NOMO-1 treated with DMSO at 0.1 percent for 48 hours (cell line): ENCODE measurements around the gene GPR137.
A peak's percentile ranks its signal among the peaks of the same experiment; 100 is the strongest.

Experiments used
- DNase-seq: peaks from one replicate; lab custom pipeline; 2025; ENCODE audit not compliant: unreplicated experiment; lab: John Stamatoyannopoulos, UW

GPR137 gene

GRCh38 chr11:64249038-64249437 lies 36.6 kb upstream of the GPR137 start:
- no peak for DNase-seq

GRCh38 chr11:64249563-64250414 lies 35.9 kb upstream of the GPR137 start:
- DNase-seq: no peak

DNA sequence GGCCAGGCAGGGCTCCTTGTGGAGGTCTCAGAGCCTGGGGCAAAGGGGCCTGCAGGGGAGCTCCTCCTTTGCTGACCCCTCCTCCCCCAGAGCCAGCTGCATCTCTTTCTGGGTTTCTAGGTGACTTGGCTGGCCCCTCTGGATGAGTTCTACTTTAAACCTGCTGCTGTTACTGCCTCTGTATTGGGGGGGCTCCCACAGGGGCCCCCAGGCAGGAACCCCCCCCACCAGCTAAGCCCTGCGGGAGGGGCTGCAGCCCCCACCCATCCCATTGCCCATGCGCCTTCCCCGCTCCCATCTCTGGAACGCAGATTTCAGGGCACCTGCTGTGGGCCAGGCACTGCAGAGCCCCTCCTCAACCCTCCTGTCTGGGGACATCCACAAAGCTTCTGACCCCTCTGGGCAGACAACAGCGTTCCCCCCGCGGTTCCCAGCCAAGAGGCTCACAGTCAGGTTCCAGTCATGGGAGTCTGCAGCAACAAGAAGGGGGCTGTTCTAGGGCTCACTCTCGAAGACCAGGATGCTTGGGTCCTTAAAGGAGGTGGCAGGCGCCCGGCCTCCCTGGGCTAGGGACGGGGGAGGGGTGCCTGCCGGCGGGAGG lies 35.1 kb upstream of the GPR137 start:
- DNase-seq: no peak

DNA sequence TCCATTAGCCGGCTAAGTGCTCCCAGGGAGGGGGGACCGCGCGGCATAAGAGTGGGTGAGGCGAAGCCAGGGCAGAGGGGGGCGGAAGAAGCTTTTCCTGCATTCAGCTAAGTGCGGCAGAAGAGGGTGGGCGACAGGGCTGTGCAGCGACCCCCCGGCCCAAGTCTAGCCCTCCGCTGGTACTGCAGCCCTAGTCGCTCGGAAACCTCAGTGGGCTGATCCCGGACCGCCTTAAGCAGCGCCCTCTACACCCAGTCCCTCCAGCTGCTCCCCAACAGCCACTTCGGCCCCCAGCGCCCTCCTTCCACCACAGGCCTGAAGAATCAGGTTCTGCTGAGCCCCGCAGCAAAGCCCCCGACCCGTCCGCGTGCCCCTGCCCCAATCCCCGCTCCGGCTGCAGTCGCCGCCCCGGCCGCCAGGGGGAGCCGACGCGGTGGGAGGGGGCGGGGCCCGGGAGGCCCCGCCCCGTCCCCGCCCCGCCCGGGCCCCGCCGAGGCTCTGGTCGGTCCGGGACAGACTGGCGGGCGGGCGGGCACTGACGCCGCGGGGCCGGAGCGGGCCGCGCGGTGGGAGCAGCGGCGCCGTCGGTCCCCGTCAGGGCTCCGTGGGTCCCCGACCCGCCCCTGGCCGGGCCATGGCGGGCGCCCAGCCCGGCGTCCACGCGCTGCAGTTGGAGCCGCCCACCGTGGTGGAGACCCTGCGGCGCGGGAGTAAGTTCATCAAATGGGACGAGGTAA lies 34.5 kb upstream of the GPR137 start, which contains the start of gene PLCB3:
PLCB3 (plus strand) TSS at position 515 of the 737 bp plus-strand sequence; CDS start at position 635, 120 bp downstream.
- peak; percentile 18 for DNase-seq

DNA sequence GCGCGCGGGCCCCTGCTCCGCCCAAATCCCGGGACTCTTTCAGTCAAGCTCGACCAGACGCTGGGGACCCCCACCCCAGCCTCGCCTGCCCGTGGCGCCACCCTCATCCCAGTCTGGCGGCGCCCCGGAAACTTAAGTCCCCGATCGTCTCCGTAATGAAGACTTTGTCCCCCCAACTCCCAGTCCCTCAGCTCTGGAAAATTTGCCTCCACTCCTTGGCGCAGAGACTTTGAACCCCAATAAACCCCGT lies 34.0 kb upstream of the GPR137 start:
- DNase-seq: no peak

- no peak for DNase-seq
Observed at GRCh38 chr11:64252003-64252872, 33.4 kb upstream of the GPR137 start.

DNA sequence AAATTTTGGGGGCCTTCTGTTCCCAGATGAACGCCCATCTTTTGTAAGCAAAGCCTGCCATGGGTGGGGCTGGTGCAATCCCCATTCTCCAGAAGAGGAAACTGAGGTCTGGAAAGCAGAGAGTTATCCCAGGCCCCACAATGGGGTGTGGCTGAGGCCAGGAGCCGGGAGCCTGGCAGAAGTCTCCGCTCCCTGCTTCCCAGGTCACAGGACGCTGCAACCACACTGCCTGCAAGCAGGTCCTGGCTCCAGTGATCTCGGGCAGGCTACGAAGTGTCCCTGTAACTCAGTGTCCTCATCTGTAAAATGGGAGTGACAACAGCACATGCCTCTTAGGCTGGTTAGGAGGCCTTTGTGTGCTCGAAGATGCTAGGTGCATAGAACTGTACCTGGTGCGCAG lies 32.6 kb upstream of the GPR137 start:
- DNase-seq: no peak

- DNase-seq: no peak
Observed at GRCh38 chr11:64253481-64253880, 32.2 kb upstream of the GPR137 start.

DNA sequence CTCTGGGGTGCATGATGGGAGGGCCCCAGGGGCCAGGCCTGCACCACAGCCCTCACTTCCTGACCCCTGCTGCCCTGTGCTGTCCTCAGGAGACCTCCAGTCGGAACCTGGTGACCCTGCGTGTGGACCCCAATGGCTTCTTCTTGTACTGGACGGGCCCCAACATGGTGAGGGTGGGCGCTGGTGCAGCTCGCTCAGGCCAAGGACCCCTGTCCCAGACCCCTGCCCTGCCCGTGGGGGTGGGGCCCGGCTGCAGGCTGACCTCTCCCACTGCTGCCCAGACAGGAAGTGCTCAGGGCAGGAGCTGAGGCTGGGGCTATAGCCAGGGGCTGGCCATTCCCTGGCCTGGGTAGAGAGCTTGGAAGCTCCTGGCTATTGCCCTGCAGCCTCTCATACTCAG lies 31.3 kb upstream of the GPR137 start:
- DNase-seq: no peak

DNA sequence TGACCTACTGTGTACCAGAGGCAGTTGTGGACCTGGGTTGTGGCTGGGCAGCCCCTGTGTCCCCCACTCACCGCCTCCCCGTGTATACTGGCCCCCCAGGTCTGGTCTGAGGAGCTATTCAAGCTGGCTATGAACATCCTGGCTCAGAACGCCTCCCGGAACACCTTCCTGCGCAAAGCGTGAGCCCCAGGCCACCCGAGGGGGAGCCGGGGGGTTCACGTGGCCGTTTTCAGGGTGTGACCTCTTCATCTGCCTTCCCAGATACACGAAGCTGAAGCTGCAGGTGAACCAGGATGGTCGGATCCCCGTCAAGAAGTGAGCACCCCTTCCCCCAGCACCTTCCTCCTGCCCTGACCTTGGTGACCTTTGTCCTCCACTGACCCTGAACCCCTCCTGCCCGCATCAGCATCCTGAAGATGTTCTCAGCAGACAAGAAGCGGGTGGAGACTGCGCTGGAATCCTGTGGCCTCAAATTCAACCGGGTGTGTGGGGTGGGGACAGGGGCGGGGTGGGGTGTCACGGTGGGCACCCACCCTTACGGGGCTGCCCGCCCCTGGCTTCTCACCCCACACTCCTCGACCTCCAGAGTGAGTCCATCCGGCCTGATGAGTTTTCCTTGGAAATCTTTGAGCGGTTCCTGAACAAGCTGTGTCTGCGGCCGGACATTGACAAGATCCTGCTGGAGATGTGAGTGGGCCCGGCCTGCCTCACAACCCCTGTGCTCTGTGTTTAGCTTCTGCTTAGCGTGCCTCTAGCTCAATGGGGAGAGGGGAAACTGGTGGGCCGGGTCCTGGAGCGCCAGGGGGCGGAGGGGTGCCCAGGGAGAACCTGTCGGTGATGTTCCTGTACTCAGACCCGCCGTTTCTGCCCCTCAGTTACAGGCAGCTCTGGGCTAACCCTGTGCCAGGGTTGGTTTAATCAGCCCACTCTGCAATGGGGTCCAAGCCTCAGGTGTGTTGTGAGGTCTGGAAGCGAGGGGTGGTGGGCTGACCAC lies 30.2 kb upstream of the GPR137 start:
- no peak for DNase-seq

DNA sequence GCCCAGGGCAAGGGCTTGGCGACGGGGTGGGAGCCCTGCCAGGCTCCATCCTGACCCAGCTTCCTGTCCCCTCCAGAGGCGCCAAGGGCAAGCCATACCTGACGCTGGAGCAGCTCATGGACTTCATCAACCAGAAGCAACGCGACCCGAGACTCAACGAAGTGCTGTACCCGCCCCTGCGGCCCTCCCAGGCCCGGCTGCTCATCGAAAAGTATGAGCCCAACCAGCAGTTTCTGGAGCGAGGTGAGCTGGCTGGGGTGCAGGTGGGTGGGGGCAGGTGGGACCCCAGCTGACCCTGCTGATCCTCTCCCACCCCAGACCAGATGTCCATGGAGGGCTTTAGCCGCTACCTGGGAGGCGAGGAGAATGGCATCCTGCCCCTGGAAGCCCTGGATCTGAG lies 29.3 kb upstream of the GPR137 start:
- DNase-seq: no peak

DNA sequence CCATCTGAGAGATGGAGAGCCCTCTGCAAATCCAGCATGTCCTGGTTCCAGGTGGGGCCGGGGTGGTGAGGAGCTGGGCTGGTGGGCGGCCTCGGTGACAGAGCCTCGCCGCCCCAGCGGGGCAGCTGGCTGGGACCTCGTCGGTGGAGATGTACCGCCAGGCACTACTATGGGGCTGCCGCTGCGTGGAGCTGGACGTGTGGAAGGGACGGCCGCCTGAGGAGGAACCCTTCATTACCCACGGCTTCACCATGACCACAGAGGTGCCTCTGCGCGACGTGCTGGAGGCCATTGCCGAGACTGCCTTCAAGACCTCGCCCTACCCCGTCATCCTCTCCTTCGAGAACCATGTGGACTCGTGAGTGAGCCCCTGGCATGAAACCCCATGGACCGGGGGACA lies 27.3 kb upstream of the GPR137 start:
- DNase-seq: no peak

- DNase-seq: no peak
Observed at GRCh38 chr11:64258946-64259532, 26.6 kb upstream of the GPR137 start.

DNA sequence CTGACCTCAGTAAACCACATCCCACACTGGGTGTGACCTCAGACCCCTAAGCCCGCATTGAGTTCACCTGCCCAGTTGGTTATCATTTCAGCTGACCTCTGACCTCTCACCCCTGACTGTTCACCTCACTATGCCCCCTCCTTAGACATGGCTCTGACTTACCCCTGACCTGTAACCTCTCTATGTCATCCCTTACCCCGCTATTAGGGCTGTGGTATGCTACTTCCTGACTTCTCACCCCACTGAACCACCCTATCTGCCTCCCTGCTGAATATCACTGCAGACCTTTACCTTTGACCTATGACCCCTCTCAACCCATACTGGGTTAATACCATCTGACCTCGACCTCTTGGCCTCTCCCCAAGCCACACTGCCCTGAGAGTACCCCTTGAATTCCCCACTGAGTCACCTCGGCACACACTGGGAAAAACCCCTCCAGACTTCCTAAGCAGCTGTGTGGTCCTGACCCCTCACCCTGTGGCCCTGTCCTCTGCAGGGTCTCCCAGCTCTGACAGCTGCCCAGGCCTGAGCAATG lies 26.0 kb upstream of the GPR137 start:
- no peak for DNase-seq

DNA sequence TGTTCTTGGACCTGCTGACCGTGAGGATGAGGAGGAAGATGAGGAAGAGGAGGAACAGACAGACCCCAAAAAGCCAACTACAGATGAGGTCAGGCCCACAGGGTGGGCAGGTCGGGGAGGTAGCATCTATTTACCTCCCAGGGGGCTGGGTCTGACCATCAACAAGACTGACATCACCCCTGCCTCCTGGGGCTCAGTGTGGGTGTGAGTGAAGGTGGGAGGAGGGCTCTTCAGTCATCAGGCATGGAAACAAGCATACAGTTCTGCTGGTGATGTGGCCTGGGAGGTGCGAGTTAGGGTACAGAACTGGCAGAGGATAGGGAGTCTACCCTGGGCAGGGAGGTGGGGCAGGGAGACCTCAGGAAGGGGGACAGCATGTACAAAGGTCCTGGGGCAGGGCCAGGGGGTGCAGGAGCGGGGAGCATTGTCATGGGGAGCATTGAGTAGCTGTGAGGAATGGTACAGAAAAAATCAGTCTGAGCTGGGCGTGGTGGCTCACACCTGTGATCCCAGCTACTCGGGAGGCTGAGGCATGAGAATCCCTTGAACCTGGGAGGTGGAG lies 25.4 kb upstream of the GPR137 start:
- DNase-seq: no peak

DNA sequence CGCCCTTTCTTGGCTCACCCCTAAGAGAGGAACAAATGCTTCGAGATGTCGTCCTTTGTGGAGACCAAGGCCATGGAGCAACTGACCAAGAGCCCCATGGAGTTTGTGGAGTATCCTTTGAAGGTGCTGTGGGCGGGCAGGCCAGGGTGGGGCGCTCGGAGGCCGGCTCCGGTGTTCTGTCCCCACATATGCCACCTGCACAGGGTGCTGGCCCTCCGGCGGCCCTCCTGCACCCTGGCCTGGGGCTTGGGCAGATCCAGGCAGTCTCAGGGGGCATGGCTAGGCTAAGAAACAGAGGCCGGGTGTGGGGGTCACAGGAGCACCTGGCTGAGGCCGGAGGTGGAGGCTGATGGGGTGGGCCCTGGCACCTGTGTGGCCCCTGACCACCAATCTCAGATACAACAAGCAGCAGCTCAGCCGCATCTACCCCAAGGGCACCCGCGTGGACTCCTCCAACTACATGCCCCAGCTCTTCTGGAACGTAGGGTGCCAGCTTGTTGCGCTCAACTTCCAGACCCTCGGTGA lies 24.0 kb upstream of the GPR137 start:
- DNase-seq: no peak

DNA sequence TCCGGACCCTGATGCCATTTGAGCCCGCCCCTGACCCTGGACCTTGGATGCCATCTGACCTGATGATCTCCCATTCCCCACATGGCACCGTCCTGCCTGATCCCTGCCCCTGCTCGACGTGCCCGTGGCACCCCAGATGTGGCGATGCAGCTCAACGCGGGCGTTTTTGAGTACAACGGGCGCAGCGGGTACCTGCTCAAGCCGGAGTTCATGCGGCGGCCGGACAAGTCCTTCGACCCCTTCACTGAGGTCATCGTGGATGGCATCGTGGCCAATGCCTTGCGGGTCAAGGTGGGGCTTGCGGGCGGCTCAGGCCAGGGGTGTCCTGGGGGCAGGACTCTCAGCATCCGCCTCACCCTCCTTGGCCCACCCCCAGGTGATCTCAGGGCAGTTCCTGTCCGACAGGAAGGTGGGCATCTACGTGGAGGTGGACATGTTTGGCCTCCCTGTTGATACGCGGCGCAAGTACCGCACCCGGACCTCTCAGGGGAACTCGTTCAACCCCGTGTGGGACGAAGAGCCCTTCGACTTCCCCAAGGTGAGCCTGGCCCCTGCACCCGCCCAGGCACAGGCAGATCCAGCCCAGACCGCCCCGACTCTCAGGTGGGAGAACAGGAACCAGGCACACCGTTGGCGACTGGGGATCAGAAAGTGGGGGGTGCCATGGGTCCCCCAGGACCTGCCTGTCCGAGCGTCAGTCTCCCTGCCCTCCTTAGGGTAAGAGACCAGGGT lies 23.2 kb upstream of the GPR137 start:
- DNase-seq: no peak
